Fibroblast of mammary gland (primary cell): ENCODE results near the gene IFRD1.
A peak's percentile ranks its signal among the peaks of the same experiment; 100 is the strongest.

Experiments
- DNase-seq: peaks from one replicate; pipeline ENCODE4 v3.0.0-alpha.2; 2010; ENCODE audit warnings: low read depth
- H3K4me3 ChIP-seq: 2 replicates; pipeline ENCODE4 v1.5.1; 2011; ENCODE audit warnings: low read depth, mild to moderate bottlenecking, low read length, moderate library complexity; ENCODE audit not compliant: control insufficient read depth
- TF ChIP-seq, protein P1 (sequence below): conservative IDR thresholded peaks from 2 replicates; pipeline ENCODE4 v1.5.1; 2011; ENCODE audit warnings: low read depth, low read length, inconsistent platforms; ENCODE audit not compliant: control insufficient read depth, insufficient read depth

IFRD1 gene, protein sequence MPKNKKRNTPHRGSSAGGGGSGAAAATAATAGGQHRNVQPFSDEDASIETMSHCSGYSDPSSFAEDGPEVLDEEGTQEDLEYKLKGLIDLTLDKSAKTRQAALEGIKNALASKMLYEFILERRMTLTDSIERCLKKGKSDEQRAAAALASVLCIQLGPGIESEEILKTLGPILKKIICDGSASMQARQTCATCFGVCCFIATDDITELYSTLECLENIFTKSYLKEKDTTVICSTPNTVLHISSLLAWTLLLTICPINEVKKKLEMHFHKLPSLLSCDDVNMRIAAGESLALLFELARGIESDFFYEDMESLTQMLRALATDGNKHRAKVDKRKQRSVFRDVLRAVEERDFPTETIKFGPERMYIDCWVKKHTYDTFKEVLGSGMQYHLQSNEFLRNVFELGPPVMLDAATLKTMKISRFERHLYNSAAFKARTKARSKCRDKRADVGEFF

DNA sequence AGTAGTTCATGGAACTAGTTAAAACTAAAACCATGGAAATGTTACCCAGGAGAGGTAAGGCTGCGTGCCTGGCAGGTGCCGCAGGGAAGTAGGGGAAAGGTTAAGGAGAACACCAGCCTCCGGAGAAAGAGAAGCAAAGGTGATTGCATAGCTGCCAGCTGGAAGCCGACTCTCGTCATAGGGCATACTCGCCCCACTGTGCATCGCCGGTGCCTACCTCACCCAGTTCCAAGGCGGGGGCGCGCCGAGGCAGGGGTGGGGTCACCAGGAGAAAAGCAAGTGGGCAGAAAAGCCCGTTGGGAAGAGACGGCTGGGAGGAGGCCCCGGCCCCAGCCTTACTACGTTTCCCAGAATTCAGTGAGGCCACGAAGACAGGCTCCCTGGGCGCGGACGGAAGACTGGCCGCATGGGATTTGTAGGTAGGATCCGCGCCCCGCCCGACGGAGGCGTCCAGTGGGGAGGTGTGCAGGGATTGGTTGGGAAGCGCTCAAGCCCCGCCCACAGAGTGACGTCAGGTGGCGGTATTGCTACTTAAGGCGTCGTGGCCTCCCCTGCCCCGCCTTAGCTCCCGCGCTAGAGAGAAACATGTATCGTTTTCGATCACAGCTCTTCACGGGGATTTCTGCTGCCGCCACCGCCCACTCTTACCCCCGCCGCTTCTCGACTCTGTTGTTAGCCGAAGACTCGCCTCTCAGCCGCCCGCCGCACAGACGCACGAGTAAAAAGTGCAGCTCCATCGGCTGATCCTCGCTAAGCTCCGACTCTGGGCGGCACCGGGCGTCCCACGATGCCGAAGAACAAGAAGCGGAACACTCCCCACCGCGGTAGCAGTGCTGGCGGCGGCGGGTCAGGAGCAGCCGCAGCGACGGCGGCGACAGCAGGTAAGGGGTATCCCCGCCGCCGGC lies at the start of gene IFRD1:
Gene IFRD1, plus strand, starts transcription at position 559 of the 905 bp plus-strand sequence. Its CDS starts 229 bp downstream, at position 788.
- TF ChIP-seq, protein P1, sequence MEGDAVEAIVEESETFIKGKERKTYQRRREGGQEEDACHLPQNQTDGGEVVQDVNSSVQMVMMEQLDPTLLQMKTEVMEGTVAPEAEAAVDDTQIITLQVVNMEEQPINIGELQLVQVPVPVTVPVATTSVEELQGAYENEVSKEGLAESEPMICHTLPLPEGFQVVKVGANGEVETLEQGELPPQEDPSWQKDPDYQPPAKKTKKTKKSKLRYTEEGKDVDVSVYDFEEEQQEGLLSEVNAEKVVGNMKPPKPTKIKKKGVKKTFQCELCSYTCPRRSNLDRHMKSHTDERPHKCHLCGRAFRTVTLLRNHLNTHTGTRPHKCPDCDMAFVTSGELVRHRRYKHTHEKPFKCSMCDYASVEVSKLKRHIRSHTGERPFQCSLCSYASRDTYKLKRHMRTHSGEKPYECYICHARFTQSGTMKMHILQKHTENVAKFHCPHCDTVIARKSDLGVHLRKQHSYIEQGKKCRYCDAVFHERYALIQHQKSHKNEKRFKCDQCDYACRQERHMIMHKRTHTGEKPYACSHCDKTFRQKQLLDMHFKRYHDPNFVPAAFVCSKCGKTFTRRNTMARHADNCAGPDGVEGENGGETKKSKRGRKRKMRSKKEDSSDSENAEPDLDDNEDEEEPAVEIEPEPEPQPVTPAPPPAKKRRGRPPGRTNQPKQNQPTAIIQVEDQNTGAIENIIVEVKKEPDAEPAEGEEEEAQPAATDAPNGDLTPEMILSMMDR, result no peak
- H3K4me3 ChIP-seq, result peak within 1 kb of the TSS; percentile 98
- DNase-seq, result peak; percentile 98

DNA sequence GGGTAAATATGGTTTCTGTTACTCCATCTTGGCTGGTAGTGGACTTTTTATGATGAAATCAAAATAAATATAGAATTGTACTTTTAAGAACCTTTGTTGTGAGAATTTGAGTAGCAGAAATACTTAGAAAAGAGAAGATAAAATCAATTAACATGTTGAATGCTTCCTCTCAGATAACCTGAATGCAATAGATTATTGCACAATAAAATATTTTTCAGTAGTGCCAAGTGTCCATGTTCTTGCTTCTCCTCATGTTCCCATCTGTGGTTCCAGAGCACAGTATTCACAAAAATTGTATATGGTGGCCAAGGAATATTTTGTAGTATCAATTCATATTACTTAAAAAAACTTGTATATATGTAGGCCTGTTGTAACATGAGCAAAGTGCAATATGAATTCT lies 45.9 kb upstream of the IFRD1 start:
- no peak overlapping the region for H3K4me3 ChIP-seq
- TF ChIP-seq, protein P1, result no peak
- no peak for DNase-seq

DNA sequence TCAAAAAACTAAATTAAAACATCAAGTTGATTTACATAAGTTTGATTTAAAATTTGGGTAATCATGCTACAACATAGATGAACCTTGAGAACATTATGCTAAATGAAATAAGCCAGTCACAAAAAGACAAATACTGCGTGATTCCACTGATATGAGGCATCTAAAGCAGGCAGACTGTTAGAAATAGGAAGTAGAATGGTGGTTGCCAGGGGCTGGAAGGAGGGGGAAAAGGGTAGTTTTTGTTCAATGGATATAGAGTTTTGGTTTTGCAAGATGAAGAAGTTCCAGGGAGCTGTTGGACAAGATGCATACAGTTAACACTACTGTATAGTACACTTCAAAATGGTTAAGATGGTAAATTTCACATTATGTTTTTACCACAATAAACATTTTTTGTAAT lies 45.0 kb upstream of the IFRD1 start:
- DNase-seq, result no peak
- H3K4me3 ChIP-seq, result no peak overlapping the region
- TF ChIP-seq, protein P1, result no peak

DNA sequence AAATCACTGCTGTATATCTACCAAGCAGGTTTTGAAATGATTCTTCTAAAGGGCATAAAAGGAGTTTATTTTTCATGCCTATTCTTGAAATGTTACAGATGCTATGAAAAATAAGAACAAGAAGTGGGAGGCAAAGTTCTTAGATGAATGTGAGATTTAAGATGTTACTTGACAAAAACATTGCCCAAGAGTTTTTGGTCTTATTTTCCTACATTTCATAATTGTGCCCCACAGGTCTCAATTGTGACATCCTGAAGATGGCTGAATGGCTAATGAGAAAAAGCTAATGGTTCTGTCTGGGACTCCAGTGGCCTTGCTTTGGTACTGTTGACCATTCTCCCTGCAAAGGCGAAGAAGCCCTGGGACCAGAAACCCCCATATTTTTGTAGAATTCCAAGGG lies 43.0 kb upstream of the IFRD1 start:
- DNase-seq, result no peak
- TF ChIP-seq, protein P1, result no peak
- no peak overlapping the region for H3K4me3 ChIP-seq

DNA sequence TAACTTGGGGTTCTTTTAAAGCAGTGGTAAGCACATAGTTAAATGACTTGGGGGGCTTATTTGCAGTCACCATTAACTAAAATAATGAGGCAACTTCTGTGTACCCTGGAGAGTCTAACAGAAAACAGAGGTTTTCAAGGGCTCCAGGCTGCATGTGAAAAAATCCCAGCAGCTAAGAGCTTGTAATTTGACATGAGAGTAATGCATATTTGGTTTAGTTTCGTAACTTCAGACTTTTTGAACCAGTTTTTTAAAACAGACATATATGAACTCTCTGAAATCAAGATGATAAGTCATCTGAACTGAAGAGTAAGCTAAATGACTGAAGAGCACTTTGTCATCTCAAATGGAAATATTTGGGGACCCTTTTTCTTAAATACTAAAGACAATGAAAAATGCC lies 40.2 kb upstream of the IFRD1 start:
- DNase-seq, result no peak
- no peak overlapping the region for H3K4me3 ChIP-seq
- TF ChIP-seq, protein P1, result no peak

DNA sequence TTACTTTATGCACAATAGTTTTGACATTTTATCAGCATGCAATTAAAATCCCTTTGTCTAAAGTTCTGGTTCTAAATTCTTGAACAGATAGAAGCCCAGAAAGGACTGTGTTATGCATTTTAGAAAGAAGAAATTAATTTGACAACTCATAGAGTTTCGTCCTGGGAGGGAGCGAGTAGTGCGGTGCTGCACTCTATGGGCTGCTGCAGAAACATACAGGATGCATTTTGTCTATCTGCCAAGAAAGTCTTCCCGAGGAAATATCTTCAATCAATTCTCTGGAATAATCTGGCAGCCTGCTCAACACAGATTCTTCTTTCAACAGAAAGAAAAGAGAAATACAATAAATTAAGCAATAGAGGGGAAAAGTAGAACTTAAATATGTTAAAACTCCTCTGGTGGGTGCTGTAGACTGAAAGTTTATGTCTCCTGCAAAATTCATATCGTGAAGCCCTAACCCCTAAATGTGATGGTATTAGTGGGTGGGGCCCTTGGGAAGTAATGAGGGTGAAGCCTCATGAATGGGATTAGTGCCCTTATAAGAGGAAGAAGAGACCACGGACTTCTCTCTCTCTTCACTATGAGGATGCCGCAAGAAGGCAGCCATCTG lies 39.0 kb upstream of the IFRD1 start:
- H3K4me3 ChIP-seq, result no peak overlapping the region
- TF ChIP-seq, protein P1, result peak; percentile 76
- DNase-seq, result peak; percentile 62
